Measurements from ENCODE around the gene TIMM29.

- no peak for TF ChIP-seq POLR2AphosphoS5 (IDR thresholded peaks at IDR 0.05; ENCODE audit: low read depth, low read length)
- no peak for TF ChIP-seq SIN3A (IDR thresholded peaks at IDR 0.05; ENCODE audit: borderline replicate concordance, insufficient read depth, low read length)
- TF ChIP-seq, protein P1, sequence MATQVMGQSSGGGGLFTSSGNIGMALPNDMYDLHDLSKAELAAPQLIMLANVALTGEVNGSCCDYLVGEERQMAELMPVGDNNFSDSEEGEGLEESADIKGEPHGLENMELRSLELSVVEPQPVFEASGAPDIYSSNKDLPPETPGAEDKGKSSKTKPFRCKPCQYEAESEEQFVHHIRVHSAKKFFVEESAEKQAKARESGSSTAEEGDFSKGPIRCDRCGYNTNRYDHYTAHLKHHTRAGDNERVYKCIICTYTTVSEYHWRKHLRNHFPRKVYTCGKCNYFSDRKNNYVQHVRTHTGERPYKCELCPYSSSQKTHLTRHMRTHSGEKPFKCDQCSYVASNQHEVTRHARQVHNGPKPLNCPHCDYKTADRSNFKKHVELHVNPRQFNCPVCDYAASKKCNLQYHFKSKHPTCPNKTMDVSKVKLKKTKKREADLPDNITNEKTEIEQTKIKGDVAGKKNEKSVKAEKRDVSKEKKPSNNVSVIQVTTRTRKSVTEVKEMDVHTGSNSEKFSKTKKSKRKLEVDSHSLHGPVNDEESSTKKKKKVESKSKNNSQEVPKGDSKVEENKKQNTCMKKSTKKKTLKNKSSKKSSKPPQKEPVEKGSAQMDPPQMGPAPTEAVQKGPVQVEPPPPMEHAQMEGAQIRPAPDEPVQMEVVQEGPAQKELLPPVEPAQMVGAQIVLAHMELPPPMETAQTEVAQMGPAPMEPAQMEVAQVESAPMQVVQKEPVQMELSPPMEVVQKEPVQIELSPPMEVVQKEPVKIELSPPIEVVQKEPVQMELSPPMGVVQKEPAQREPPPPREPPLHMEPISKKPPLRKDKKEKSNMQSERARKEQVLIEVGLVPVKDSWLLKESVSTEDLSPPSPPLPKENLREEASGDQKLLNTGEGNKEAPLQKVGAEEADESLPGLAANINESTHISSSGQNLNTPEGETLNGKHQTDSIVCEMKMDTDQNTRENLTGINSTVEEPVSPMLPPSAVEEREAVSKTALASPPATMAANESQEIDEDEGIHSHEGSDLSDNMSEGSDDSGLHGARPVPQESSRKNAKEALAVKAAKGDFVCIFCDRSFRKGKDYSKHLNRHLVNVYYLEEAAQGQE (IDR thresholded peaks at IDR 0.05; ENCODE audit: insufficient read depth in 1 of 2, low read depth in 2 of 2, low read length in 2 of 2): no peak
These were observed 40.0 kb downstream of the TIMM29 start for GRCh38 chr19:10968527-10969135.

Data from PFSK-1 (cell line).